ENCODE data around the gene RAMP1.

The RAMP1 gene

GRCh38 chr2:237884681-237885080, 25.3 kb downstream of the RAMP1 start:
- ATAC-seq (replicated peaks; ENCODE audit: extremely low read depth, poor library complexity, severe bottlenecking) = no peak
- no peak overlapping the region for H3K27ac Mint-ChIP-seq (ENCODE audit: low read depth)
- no peaks in the 10 kb centered on the region for H3K36me3 Mint-ChIP-seq (ENCODE audit: insufficient read depth)
- no peaks in the 10 kb centered on the region for H3K4me1 Mint-ChIP-seq
- H3K4me3 Mint-ChIP-seq = no peak overlapping the region
- DNase-seq (ENCODE audit: low spot score in 2 of 2) = no peak
- H3K9me3 Mint-ChIP-seq = no peaks in the 10 kb centered on the region
- H3K27me3 Mint-ChIP-seq = no peaks in the 10 kb centered on the region

- Mint-ChIP-seq H3K27me3 (no peaks in the 10 kb centered on the region), H3K4me1 (no peaks in the 10 kb centered on the region), H3K27ac (ENCODE audit: low read depth) (no peak overlapping the region), H3K36me3 (ENCODE audit: insufficient read depth) (no peaks in the 10 kb centered on the region), H3K9me3 (no peaks in the 10 kb centered on the region), H3K4me3 (no peak overlapping the region)
- ATAC-seq (replicated peaks; ENCODE audit: extremely low read depth, poor library complexity, severe bottlenecking) = no peak
- no peak for DNase-seq (ENCODE audit: low spot score in 2 of 2)
Measured at GRCh38 chr2:237885111-237885930, 25.9 kb downstream of the RAMP1 start.

- DNase-seq (ENCODE audit: low spot score in 2 of 2) (no peak), ATAC-seq (replicated peaks; ENCODE audit: extremely low read depth, poor library complexity, severe bottlenecking) (no peak)
Measured at GRCh38 chr2:237885931-237886684, 26.7 kb downstream of the RAMP1 start.

GRCh38 chr2:237886685-237887481, 27.5 kb downstream of the RAMP1 start:
- no peaks in the 10 kb centered on the region for H3K4me1 Mint-ChIP-seq
- H3K9me3 Mint-ChIP-seq = no peaks in the 10 kb centered on the region
- H3K36me3 Mint-ChIP-seq (ENCODE audit: insufficient read depth) = no peaks in the 10 kb centered on the region
- DNase-seq (ENCODE audit: low spot score in 2 of 2) (no peak), ATAC-seq (replicated peaks; ENCODE audit: extremely low read depth, poor library complexity, severe bottlenecking) (no peak)
- no peaks in the 10 kb centered on the region for H3K27me3 Mint-ChIP-seq
- H3K27ac Mint-ChIP-seq (ENCODE audit: low read depth) = no peak overlapping the region
- H3K4me3 Mint-ChIP-seq = no peak overlapping the region

More at GRCh38 chr2:237885931-237886684, 26.7 kb downstream of the RAMP1 start:
- Mint-ChIP-seq H3K36me3 (ENCODE audit: insufficient read depth) (no peaks in the 10 kb centered on the region), H3K4me1 (no peaks in the 10 kb centered on the region), H3K27ac (ENCODE audit: low read depth) (no peak overlapping the region), H3K4me3 (no peak overlapping the region), H3K9me3 (no peaks in the 10 kb centered on the region), H3K27me3 (no peaks in the 10 kb centered on the region)

GRCh38 chr2:237888389-237888788, 29.0 kb downstream of the RAMP1 start:
- peaks cover 5% of the 10 kb centered on the region for H3K4me1 Mint-ChIP-seq
- H3K9me3 Mint-ChIP-seq = no peaks in the 10 kb centered on the region
- DNase-seq (ENCODE audit: low spot score in 2 of 2) (no peak), ATAC-seq (replicated peaks; ENCODE audit: extremely low read depth, poor library complexity, severe bottlenecking) (no peak)
- no peak overlapping the region for H3K27ac Mint-ChIP-seq (ENCODE audit: low read depth)
- no peaks in the 10 kb centered on the region for H3K36me3 Mint-ChIP-seq (ENCODE audit: insufficient read depth)
- no peaks in the 10 kb centered on the region for H3K27me3 Mint-ChIP-seq
- no peak overlapping the region for H3K4me3 Mint-ChIP-seq

- Mint-ChIP-seq H3K4me3 (no peak overlapping the region), H3K36me3 (ENCODE audit: insufficient read depth) (no peaks in the 10 kb centered on the region), H3K4me1 (peaks cover 5% of the 10 kb centered on the region), H3K27ac (ENCODE audit: low read depth) (no peak overlapping the region), H3K27me3 (no peaks in the 10 kb centered on the region), H3K9me3 (no peaks in the 10 kb centered on the region)
- no peak for DNase-seq (ENCODE audit: low spot score in 2 of 2)
- ATAC-seq (replicated peaks; ENCODE audit: extremely low read depth, poor library complexity, severe bottlenecking) = no peak
Measured at GRCh38 chr2:237889016-237889415, 29.6 kb downstream of the RAMP1 start.

GRCh38 chr2:237889811-237890210, 30.4 kb downstream of the RAMP1 start:
- H3K4me1 Mint-ChIP-seq = peaks cover 5% of the 10 kb centered on the region
- H3K27ac Mint-ChIP-seq (ENCODE audit: low read depth) = no peak overlapping the region
- no peak for ATAC-seq (replicated peaks; ENCODE audit: extremely low read depth, poor library complexity, severe bottlenecking)
- no peak overlapping the region for H3K4me3 Mint-ChIP-seq
- DNase-seq (ENCODE audit: low spot score in 2 of 2) = no peak
- H3K27me3 Mint-ChIP-seq = no peaks in the 10 kb centered on the region
- H3K36me3 Mint-ChIP-seq (ENCODE audit: insufficient read depth) = no peaks in the 10 kb centered on the region
- no peaks in the 10 kb centered on the region for H3K9me3 Mint-ChIP-seq

GRCh38 chr2:237892478-237892877, 33.1 kb downstream of the RAMP1 start:
- Mint-ChIP-seq H3K27ac (ENCODE audit: low read depth) (no peak overlapping the region), H3K36me3 (ENCODE audit: insufficient read depth) (no peaks in the 10 kb centered on the region), H3K4me3 (no peak overlapping the region), H3K9me3 (no peaks in the 10 kb centered on the region), H3K27me3 (no peaks in the 10 kb centered on the region), H3K4me1 (peaks cover 5% of the 10 kb centered on the region)
- DNase-seq (ENCODE audit: low spot score in 2 of 2) (no peak), ATAC-seq (replicated peaks; ENCODE audit: extremely low read depth, poor library complexity, severe bottlenecking) (no peak)

- no peak for ATAC-seq (replicated peaks; ENCODE audit: extremely low read depth, poor library complexity, severe bottlenecking)
- Mint-ChIP-seq H3K27me3 (no peaks in the 10 kb centered on the region), H3K36me3 (ENCODE audit: insufficient read depth) (no peaks in the 10 kb centered on the region), H3K9me3 (no peaks in the 10 kb centered on the region), H3K4me3 (no peak overlapping the region), H3K4me1 (peaks cover 6% of the 10 kb centered on the region), H3K27ac (ENCODE audit: low read depth) (no peak overlapping the region)
- no peak for DNase-seq (ENCODE audit: low spot score in 2 of 2)
Measured at GRCh38 chr2:237892984-237893595, 33.7 kb downstream of the RAMP1 start.

GRCh38 chr2:237894396-237894979, 35.1 kb downstream of the RAMP1 start:
- Mint-ChIP-seq H3K4me1 (peaks cover 20% of the 10 kb centered on the region), H3K27ac (ENCODE audit: low read depth) (no peak overlapping the region), H3K27me3 (no peaks in the 10 kb centered on the region), H3K9me3 (no peaks in the 10 kb centered on the region), H3K36me3 (ENCODE audit: insufficient read depth) (no peaks in the 10 kb centered on the region), H3K4me3 (no peak overlapping the region)
- no peak for DNase-seq (ENCODE audit: low spot score in 2 of 2)
- no peak for ATAC-seq (replicated peaks; ENCODE audit: extremely low read depth, poor library complexity, severe bottlenecking)

GRCh38 chr2:237894986-237895543, 35.6 kb downstream of the RAMP1 start:
- no peaks in the 10 kb centered on the region for H3K27me3 Mint-ChIP-seq
- H3K9me3 Mint-ChIP-seq = no peaks in the 10 kb centered on the region
- no peaks in the 10 kb centered on the region for H3K36me3 Mint-ChIP-seq (ENCODE audit: insufficient read depth)
- ATAC-seq (replicated peaks; ENCODE audit: extremely low read depth, poor library complexity, severe bottlenecking) = no peak
- peaks cover 20% of the 10 kb centered on the region for H3K4me1 Mint-ChIP-seq
- DNase-seq (ENCODE audit: low spot score in 2 of 2) = no peak
- no peak overlapping the region for H3K27ac Mint-ChIP-seq (ENCODE audit: low read depth)
- no peak overlapping the region for H3K4me3 Mint-ChIP-seq
